DOHH2 (cell line): ENCODE measurements around the gene SLC22A6.

Experiments used
- EZH2phosphoT487 ChIP-seq: fragments of 200-600 bp; sonication (generic); IDR thresholded peaks from 2 replicates; pipeline ENCODE4 v1.6.1; 2017; ENCODE audit warnings: borderline replicate concordance, mild to moderate bottlenecking, antibody characterized with exemption, low read length, moderate library complexity, mixed read lengths
- TF ChIP-seq, protein P1 (sequence below): fragments of 200-600 bp; sonication (generic); IDR thresholded peaks from one replicate; pipeline ENCODE4 v1.5.1; 2014; ENCODE audit warnings: antibody characterized with exemption, mild to moderate bottlenecking, low read depth, low read length; ENCODE audit not compliant: poor library complexity, severe bottlenecking

- TF ChIP-seq, protein P1, sequence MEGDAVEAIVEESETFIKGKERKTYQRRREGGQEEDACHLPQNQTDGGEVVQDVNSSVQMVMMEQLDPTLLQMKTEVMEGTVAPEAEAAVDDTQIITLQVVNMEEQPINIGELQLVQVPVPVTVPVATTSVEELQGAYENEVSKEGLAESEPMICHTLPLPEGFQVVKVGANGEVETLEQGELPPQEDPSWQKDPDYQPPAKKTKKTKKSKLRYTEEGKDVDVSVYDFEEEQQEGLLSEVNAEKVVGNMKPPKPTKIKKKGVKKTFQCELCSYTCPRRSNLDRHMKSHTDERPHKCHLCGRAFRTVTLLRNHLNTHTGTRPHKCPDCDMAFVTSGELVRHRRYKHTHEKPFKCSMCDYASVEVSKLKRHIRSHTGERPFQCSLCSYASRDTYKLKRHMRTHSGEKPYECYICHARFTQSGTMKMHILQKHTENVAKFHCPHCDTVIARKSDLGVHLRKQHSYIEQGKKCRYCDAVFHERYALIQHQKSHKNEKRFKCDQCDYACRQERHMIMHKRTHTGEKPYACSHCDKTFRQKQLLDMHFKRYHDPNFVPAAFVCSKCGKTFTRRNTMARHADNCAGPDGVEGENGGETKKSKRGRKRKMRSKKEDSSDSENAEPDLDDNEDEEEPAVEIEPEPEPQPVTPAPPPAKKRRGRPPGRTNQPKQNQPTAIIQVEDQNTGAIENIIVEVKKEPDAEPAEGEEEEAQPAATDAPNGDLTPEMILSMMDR: no peak
- TF ChIP-seq EZH2phosphoT487: no peak
Observed at GRCh38 chr11:63032457-63032856, 47.7 kb upstream of the SLC22A6 start.
